GM19023 (cell line): Measurements from ENCODE around the gene ENPP3.

ENCODE experiments used
- ATAC-seq: cut with Tn5 transposase; IDR thresholded peaks from one replicate; pipeline ENCODE4 v1.9.1; 2021; ENCODE audit warnings: mild to moderate bottlenecking, moderate library complexity; ENCODE audit not compliant: unreplicated experiment

ENPP3 gene

GRCh38 chr6:131792091-131792496 lies 155.0 kb downstream of the ENPP3 start:
- no peak for ATAC-seq

- no peak for ATAC-seq
Measured at GRCh38 chr6:131795366-131795765, 158.3 kb downstream of the ENPP3 start.
